SK-N-SH (cell line): ENCODE measurements around the gene GATAD2B.

Source experiments
- EP300 ChIP-seq, 2 experiments: IDR thresholded peaks; 2 replicates each; pipeline versions ENCODE4 v1.4.0 to v1.6.1; 2012; ENCODE audit warnings: borderline replicate concordance in 1 of 2, low read depth in 1 of 2, low read length in 1 of 2
- EZH2phosphoT487 ChIP-seq: fragments of 200-600 bp; sonication (generic); IDR thresholded peaks from 2 replicates; pipeline ENCODE4 v1.6.1; 2017; ENCODE audit warnings: low read depth, mixed run types, mild to moderate bottlenecking, antibody characterized with exemption, moderate library complexity, borderline replicate concordance
- FOXJ3 ChIP-seq: sonication (generic); formaldehyde crosslinking; IDR thresholded peaks from 2 replicates; pipeline ENCODE4 v1.5.1; 2020; ENCODE audit warnings: mild to moderate bottlenecking, missing genetic modification reagents
- FOXM1 ChIP-seq: IDR thresholded peaks from 2 replicates; pipeline ENCODE4 v1.4.0; 2012; ENCODE audit warnings: low read depth, mild to moderate bottlenecking
- GABPA ChIP-seq: IDR thresholded peaks from 2 replicates; pipeline ENCODE4 v1.4.0; 2012; ENCODE audit warnings: low read depth, mild to moderate bottlenecking
- MAX ChIP-seq: IDR thresholded peaks from 2 replicates; pipeline ENCODE4 v1.4.0; 2012; ENCODE audit warnings: low read depth
- NRF1 ChIP-seq: IDR thresholded peaks from 2 replicates; pipeline ENCODE4 v1.6.1; 2012; ENCODE audit warnings: low read depth, mild to moderate bottlenecking, low read length
- POLR2AphosphoS5 ChIP-seq: IDR thresholded peaks from 2 replicates; pipeline ENCODE4 v1.6.1; 2012; ENCODE audit warnings: low read depth, low read length
- RCOR1 ChIP-seq: fragments of 150-350 bp; IDR thresholded peaks from 2 replicates; pipeline ENCODE4 v1.6.1; 2017; ENCODE audit warnings: antibody characterized with exemption, low read length
- REST ChIP-seq: IDR thresholded peaks from 2 replicates; pipeline ENCODE4 v1.6.1; 2012; ENCODE audit warnings: mild to moderate bottlenecking, low read depth, low read length, moderate library complexity
- TAF1 ChIP-seq: IDR thresholded peaks from 2 replicates; pipeline ENCODE4 v1.6.1; 2012; ENCODE audit warnings: low read depth, mild to moderate bottlenecking, low read length, moderate library complexity, borderline replicate concordance
- TF ChIP-seq, protein P1 (sequence below): fragments of 200-600 bp; sonication (generic); IDR thresholded peaks from 2 replicates; pipeline ENCODE4 v1.6.1; 2017; ENCODE audit warnings: antibody characterized with exemption, mild to moderate bottlenecking, moderate library complexity

DNA sequence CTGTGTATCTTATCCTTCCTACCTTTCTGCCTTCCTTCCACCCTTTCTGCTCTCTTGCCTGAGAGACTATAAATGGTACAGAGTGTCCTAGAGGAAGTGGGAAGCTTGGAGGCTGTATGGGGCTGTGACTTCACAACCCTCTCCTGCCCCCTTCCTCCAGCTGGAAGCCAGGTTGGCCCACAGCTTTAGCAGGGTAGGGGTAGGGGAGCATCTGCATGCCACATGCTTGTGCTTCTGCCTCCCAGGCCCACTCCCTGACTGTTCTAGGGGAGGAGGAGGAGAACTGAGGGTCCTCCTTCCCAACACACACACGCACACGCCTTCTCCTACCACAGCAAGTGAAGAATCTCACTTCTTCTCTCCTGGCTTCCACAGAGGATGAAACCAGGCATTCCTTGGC lies 151.5 kb downstream of the GATAD2B start:
- TF ChIP-seq, protein P1, sequence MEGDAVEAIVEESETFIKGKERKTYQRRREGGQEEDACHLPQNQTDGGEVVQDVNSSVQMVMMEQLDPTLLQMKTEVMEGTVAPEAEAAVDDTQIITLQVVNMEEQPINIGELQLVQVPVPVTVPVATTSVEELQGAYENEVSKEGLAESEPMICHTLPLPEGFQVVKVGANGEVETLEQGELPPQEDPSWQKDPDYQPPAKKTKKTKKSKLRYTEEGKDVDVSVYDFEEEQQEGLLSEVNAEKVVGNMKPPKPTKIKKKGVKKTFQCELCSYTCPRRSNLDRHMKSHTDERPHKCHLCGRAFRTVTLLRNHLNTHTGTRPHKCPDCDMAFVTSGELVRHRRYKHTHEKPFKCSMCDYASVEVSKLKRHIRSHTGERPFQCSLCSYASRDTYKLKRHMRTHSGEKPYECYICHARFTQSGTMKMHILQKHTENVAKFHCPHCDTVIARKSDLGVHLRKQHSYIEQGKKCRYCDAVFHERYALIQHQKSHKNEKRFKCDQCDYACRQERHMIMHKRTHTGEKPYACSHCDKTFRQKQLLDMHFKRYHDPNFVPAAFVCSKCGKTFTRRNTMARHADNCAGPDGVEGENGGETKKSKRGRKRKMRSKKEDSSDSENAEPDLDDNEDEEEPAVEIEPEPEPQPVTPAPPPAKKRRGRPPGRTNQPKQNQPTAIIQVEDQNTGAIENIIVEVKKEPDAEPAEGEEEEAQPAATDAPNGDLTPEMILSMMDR: no peak
- no peak for TF ChIP-seq TAF1
- TF ChIP-seq FOXJ3 (CRISPR knock-in tag): no peak
- TF ChIP-seq NRF1: no peak
- no peak for TF ChIP-seq FOXM1
- TF ChIP-seq RCOR1: no peak
- TF ChIP-seq EP300 (IDR thresholded peaks at IDR 0.05; ENCODE audit: borderline replicate concordance in 1 of 2, low read depth in 1 of 2, low read length in 1 of 2): no peak
- no peak for TF ChIP-seq EZH2phosphoT487
- TF ChIP-seq MAX: no peak
- no peak for TF ChIP-seq POLR2AphosphoS5
- no peak for TF ChIP-seq GABPA
- no peak for TF ChIP-seq REST
